Activated CD4-positive, alpha-beta memory T cell treated with anti-CD3 and anti-CD28 coated beads, Interleukin-2, amount 10 ng/mL, durations not matched to agents 7 days and 5 days (primary cell): ENCODE results near the gene HNRNPDL. TPM values are rescaled to one million over a fixed set of nuclear protein-coding genes. Genes with fewer than 3 reads are reported as not detected.

Experiments used
- CTCF ChIA-PET: fragments of 350-600 bp; sonication (Branson Sonifier 250); formaldehyde crosslinking; loops from one replicate; lab custom pipeline; 2021; ENCODE audit warnings: antibody characterized with exemption, inconsistent platforms; lab: Charles Lee
- POLR2A ChIA-PET: fragments of 350-600 bp; sonication (Branson Sonifier 250); formaldehyde crosslinking; loops from one replicate; lab custom pipeline; 2021; ENCODE audit warnings: antibody characterized with exemption; lab: Charles Lee
- DNase-seq: peaks from one replicate; pipeline ENCODE4 v3.0.0-alpha.2; 2020
- H3K27ac Mint-ChIP-seq: one replicate; pipeline ENCODE4 v1.8.0; 2021; ENCODE audit warnings: mild to moderate bottlenecking, mixed read lengths
- H3K27me3 Mint-ChIP-seq: one replicate; pipeline ENCODE4 v1.8.0; 2021; ENCODE audit warnings: mixed read lengths
- H3K36me3 Mint-ChIP-seq: one replicate; pipeline ENCODE4 v1.8.0; 2021; ENCODE audit warnings: low read depth, mixed read lengths
- H3K4me1 Mint-ChIP-seq: one replicate; pipeline ENCODE4 v1.8.0; 2021; ENCODE audit warnings: mixed read lengths
- H3K4me3 Mint-ChIP-seq: one replicate; pipeline ENCODE4 v1.8.0; 2021; ENCODE audit warnings: mild to moderate bottlenecking, mixed read lengths
- H3K9me3 Mint-ChIP-seq: one replicate; pipeline ENCODE4 v1.8.0; 2021; ENCODE audit warnings: mixed read lengths
- total RNA-seq, 2 experiments: library from RNA; stranded (reverse); gene quantifications; one replicate each; pipeline ENCODE4 v1.2.3, GENCODE V29; 2021

The HNRNPDL gene
- total RNA-seq, 2 experiments from 2014 or later, result 291 to 295 TPM

DNA sequence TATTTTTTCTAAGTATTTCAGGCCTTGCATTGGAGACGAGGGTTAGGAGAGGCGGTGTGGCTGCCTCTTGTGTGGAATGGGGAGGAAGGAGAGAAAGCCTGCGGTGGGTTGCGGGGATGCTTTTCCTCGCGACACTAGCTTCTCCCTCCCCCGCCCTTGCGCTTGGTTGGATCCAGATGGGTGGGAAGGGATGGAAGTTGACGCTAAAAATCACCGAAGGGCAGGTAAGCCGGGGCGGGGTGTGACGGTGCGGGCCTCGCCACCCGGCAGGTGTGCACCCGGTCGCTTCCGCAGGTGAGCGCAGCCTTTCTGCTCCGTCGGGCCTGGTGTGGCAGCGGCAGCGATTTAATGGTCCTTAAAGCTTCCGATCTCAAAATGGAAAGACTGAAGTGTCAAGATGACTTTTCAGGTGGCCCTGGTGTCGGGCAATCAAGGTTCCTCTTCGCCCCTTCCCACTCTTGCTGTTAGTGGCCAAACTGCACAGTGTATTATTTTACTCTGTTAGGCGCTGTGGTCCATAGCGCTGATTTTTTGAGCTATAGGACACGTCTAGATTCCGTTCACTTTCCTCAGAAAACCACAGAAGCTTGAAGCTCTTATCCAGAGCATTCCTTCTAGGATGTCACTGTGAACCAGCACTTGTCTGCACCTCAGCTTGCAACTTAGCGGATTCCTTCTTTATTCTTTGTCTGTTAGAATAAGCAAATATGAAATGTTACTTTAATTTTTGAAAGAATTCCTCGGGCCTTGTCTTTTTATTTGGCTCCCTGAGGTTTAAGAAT lies 893 bp upstream of the HNRNPDL start:
- H3K36me3 Mint-ChIP-seq, result peaks cover 62% of the 10 kb centered on the region
- DNase-seq, result peak; percentile 49
- peak overlapping the region; percentile 98 for H3K4me3 Mint-ChIP-seq
- H3K27me3 Mint-ChIP-seq, result no peaks in the 10 kb centered on the region
- CTCF ChIA-PET, result interaction anchor here (0.8 to 2.3 kb wide), 6 partner anchors 10 to 851 kb away, joined by 3 to 6 read pairs (median 4); partner anchors contain the start of gene THAP9
- POLR2A ChIA-PET, result interaction anchor here (1.4 to 6.9 kb wide), 4 partner anchors 10 to 71 kb away, joined by 4 to 313 read pairs (median 16); partner anchors contain the start of gene HNRNPD
- peaks cover 64% of the 10 kb centered on the region for H3K4me1 Mint-ChIP-seq
- H3K9me3 Mint-ChIP-seq, result no peaks in the 10 kb centered on the region
- peak overlapping the region; percentile 95 for H3K27ac Mint-ChIP-seq

DNA sequence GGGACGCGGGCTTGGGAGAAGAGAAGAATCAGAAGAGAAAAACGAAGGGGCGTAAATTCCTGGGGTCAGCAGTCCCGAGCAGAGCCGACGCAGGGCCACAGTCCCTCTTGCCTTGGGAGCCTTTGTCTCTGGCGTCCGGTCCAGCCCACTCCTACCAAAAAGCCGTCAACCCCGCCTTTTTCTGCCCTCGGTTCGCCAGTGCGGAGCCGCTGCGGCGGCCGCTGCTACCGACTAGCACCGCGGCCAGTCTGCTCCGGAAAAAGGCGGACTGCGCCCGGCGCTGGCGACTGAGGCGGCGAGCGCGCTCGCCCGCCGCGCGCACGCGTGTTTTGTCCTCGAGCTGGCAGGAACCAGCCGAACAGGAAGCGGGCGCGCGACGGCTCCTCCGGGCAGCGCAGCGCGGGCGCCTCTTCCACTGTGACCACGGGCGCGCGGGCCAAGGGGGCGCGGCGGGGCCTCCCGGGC lies 502 bp downstream of the HNRNPDL start:
- H3K27ac Mint-ChIP-seq, result peak overlapping the region; percentile 95
- H3K27me3 Mint-ChIP-seq, result no peaks in the 10 kb centered on the region
- ChIA-PET CTCF (interaction anchor here (0.5 to 3.2 kb wide), 23 partner anchors 10 to 1628 kb away, joined by 3 to 39 read pairs (median 5); partner anchors contain the start of genes HNRNPD and LIN54), POLR2A (interaction anchor here (0.6 to 6.9 kb wide), 22 partner anchors 9 to 1135 kb away, joined by 3 to 313 read pairs (median 10); partner anchors contain the start of genes COQ2, HNRNPD, LIN54 and THAP9)
- DNase-seq, result peak; percentile 81
- H3K4me1 Mint-ChIP-seq, result peaks cover 64% of the 10 kb centered on the region
- H3K36me3 Mint-ChIP-seq, result peaks cover 66% of the 10 kb centered on the region
- H3K4me3 Mint-ChIP-seq, result peak overlapping the region; percentile 98
- no peaks in the 10 kb centered on the region for H3K9me3 Mint-ChIP-seq

DNA sequence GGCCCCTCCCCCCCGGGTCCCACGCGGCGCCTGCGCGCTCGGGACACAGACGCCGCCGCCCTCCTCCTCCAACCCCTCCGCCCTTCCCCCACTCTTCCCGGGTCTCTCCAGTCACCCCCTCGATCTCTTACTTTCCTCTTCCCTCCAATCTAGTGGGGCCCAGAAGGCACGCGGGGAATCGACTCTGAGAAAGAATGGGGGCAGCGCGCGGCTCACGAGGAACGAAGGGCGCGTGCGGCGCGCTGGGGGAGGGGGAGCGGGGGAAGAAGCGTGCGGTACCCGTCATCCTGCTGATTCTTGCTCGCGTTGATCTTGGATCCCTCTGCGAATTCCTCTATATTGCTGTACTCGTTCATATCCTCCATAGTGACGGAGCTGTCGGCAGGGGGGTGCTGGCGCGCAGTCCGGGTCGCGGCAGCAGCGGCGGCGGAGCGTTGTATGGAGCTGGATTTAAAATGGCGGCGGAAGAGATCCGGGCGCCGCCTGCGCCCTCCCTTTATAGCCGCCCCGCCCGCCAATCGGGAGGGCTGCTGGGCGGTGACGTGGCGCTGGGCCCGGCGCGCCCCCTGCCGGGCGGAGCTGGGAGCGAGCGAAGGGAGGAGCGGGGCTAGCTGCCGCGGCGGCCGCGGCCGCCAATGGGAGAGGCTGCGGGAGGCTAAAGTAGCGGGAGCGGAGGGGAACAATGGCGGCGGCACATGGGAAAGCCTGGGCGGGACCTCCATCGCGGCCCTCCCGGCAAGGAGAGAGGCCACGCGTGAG lies 1.1 kb downstream of the HNRNPDL start:
- CTCF ChIA-PET, result interaction anchor here (0.5 to 3.2 kb wide), 28 partner anchors 10 to 1628 kb away, joined by 3 to 39 read pairs (median 5); partner anchors contain the start of genes COPS4, COQ2, HNRNPD and LIN54
- peak; percentile 94 for DNase-seq
- Mint-ChIP-seq H3K9me3 (no peaks in the 10 kb centered on the region), H3K36me3 (peaks cover 70% of the 10 kb centered on the region), H3K4me3 (peak overlapping the region; percentile 98), H3K27ac (peak overlapping the region; percentile 95), H3K27me3 (no peaks in the 10 kb centered on the region), H3K4me1 (peaks cover 68% of the 10 kb centered on the region)
- POLR2A ChIA-PET, result interaction anchor here (0.6 to 6.9 kb wide), 26 partner anchors 9 to 1136 kb away, joined by 3 to 313 read pairs (median 7); partner anchors contain the start of genes COPS4, COQ2, HNRNPD and LIN54

DNA sequence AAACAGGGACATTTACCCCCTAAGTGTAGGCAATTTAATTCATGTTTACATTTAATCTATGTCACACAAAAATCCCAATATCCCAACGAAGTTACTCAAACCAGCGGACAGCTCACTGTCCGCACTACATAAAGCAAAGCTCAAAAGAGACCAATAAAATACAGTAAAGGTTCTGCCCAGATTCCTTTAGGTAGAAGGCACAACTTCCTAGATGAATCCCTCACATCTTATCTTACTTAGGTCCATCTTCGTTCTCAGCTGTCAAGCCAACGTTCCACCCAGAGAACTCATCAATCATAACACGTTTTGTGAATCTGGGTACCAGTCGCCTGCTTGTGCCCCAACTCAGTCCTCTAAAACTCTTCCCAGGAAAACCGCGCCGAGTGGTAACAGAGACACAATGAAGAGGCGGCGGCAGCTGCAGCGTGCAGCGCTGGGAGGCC lies 1.7 kb downstream of the HNRNPDL start:
- Mint-ChIP-seq H3K27ac (peak overlapping the region; percentile 95), H3K4me3 (peak overlapping the region; percentile 98), H3K9me3 (no peaks in the 10 kb centered on the region), H3K36me3 (peaks cover 70% of the 10 kb centered on the region), H3K4me1 (peaks cover 62% of the 10 kb centered on the region), H3K27me3 (no peaks in the 10 kb centered on the region)
- POLR2A ChIA-PET, result interaction anchor here (0.6 to 6.9 kb wide), 20 partner anchors 9 to 1028 kb away, joined by 3 to 313 read pairs (median 10); partner anchors contain the start of genes COPS4, COQ2, HNRNPD and LIN54
- DNase-seq, result no peak
- CTCF ChIA-PET, result interaction anchor here (0.6 to 3.2 kb wide), 23 partner anchors 9 to 856 kb away, joined by 3 to 39 read pairs (median 5); partner anchors contain the start of genes COPS4, COQ2, HNRNPD and LIN54

DNA sequence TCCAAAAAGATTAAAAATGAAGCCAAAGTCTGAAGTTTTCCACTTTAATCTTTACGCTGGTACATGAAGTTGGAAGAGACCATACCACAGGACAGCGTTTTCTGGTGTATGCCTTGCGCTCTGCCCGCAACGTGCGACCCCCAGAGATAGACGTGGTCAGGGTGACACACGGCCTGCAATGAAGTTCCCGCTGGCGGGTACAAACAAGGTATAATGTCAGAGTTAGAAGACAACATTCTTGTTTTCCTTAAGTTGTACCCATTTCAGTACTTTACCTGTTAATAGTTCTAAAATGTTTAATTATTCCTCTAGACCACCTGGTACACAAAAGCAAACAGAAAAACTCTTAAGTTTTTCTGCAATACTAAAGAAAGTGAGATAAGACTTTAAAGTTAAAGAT lies 4.8 kb downstream of the HNRNPDL start:
- DNase-seq, result no peak
- peaks cover 42% of the 10 kb centered on the region for H3K4me1 Mint-ChIP-seq
- CTCF ChIA-PET, result no interaction called here
- peaks cover 76% of the 10 kb centered on the region for H3K36me3 Mint-ChIP-seq
- H3K4me3 Mint-ChIP-seq, result no peak overlapping the region
- H3K9me3 Mint-ChIP-seq, result no peaks in the 10 kb centered on the region
- no peaks in the 10 kb centered on the region for H3K27me3 Mint-ChIP-seq
- H3K27ac Mint-ChIP-seq, result no peak overlapping the region
- POLR2A ChIA-PET, result interaction anchor here (1.5 to 5.1 kb wide), 3 partner anchors 54 to 59 kb away, joined by 4 to 30 read pairs (median 17); no protein-coding TSS in a partner anchor

DNA sequence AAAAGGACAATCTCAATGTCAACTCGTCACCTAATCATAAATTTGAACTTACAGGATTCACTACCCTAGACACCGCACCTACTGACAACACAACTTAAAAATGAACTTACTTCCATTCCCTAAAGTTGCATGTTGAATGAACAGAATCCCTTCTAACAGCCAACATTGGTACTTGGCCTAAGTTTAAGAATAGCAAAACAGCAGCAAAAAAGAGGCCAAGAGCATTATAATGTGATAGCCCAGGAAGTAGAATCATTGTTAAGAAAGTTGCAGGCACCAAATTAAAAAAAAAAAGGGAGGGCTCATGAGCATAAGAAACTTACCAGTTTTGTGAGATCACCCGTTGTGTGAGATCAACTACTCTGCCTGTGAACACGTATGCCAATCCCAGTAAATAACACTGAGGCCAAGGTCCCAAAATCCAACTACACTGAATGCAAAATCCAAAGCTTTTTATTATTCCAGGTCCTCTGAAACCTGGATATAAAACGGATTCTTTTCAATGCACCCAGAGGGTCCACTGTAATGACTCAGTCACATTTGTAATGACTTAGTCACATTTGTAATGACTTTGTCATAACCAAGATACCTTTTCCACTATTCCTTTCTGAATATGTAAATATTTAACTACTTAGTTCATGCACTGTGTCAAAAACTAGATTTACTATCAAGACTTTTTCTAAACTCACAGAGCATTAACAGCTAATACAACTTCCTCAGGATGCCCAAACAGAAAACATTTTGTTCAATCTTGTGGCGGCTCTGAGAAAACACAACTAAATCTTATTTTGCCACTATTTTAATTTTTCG lies 6.8 kb downstream of the HNRNPDL start:
- Mint-ChIP-seq H3K4me1 (peaks cover 38% of the 10 kb centered on the region), H3K36me3 (peaks cover 66% of the 10 kb centered on the region), H3K27me3 (no peaks in the 10 kb centered on the region), H3K27ac (no peak overlapping the region), H3K9me3 (no peaks in the 10 kb centered on the region), H3K4me3 (no peak overlapping the region)
- ChIA-PET CTCF (interaction anchor here (0.8 kb wide), 1 partner anchor 139 kb away, joined by 3 read pairs; no protein-coding TSS in a partner anchor), POLR2A (interaction anchor here (0.9 to 5.1 kb wide), 9 partner anchors 8 to 68 kb away, joined by 3 to 30 read pairs (median 4); no protein-coding TSS in a partner anchor)
- no peak for DNase-seq

DNA sequence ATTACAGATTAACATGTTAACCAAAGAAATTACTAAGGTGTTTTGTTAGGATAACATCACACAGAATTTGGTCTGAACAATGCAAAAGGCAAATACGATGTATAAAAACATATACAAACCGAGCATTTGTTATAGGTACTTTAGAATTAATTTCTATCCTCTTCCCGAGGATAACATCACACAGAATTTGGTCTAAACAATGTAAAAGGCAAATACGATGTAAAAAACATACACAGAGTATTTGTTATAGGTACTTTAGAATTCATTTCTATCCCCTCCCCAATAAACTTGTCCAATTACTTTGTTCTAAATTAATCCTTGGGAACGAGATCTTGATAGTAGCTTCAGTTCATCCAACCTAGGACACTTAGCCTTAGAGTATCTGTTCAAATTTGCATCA lies 7.6 kb downstream of the HNRNPDL start:
- CTCF ChIA-PET, result no interaction called here
- H3K27me3 Mint-ChIP-seq, result peaks cover 8% of the 10 kb centered on the region
- no peak for DNase-seq
- no peak overlapping the region for H3K27ac Mint-ChIP-seq
- POLR2A ChIA-PET, result interaction anchor here (1.1 to 5.1 kb wide), 8 partner anchors 38 to 1063 kb away, joined by 3 to 30 read pairs (median 4); partner anchors contain the start of gene HNRNPD
- H3K4me3 Mint-ChIP-seq, result no peak overlapping the region
- no peaks in the 10 kb centered on the region for H3K9me3 Mint-ChIP-seq
- H3K4me1 Mint-ChIP-seq, result peaks cover 32% of the 10 kb centered on the region
- H3K36me3 Mint-ChIP-seq, result peaks cover 57% of the 10 kb centered on the region

DNA sequence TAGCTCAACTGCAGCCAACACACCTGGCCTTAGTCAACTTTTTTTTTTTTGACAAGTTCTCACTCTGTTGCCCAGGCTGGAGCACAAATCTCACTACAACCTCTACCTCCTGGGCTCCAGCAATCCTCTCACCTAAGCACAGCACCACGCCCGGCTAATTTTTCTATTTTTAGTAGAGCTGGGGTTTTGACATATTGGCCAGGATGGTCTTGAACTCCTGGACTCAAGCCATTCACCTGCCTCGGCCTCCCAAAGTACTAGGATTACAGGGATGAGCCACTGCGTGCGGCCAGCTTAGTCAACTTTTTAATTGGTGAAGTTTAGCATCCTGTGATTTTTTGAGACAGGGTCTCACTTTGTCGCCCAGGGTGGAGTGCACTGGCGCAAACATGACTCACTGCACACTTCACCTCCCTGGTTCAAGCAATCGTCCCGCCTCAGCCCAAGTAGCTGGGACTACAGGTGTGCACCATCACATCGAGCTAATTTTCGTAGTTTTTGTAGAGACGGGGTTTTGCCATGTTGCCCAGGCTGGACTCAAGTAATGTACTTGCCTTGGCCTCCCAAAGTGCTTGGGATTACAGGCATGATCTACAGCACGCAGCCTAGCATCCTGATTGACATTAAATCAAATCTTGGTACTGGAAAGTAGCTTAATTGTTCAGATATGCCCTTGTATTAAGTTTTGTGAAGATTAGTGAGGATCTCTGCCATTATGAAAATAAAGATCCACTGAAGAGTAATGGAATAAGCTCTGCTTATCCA lies 8.3 kb downstream of the HNRNPDL start:
- peaks cover 51% of the 10 kb centered on the region for H3K36me3 Mint-ChIP-seq

DNA sequence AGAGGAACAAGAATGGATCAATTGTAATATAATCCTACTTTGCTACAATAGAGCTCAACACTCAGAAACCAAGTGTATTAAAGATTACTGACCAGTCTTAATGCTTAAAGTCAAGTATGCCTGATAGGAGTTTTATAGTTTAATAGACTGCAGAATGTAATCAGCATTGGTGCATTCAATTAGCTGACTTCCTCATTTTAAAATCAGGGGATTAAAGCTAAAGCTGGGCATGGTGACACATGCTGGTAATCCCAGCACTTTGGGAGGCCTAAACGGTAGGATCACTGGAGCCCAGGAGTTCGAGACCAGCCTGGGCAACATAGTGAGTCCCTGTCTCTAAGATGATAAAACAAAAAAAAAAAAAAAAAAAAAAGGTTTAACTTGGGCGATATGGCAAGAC lies 10.8 kb downstream of the HNRNPDL start:
- ChIA-PET POLR2A (interaction anchor here (0.7 to 2.7 kb wide), 7 partner anchors 9 to 89 kb away, joined by 3 to 19 read pairs (median 3); partner anchors contain the start of genes ENOPH1, HNRNPD and HNRNPDL), CTCF (interaction anchor here (0.6 to 1.8 kb wide), 3 partner anchors 10 to 56 kb away, joined by 3 to 6 read pairs (median 4); no protein-coding TSS in a partner anchor)
- no peak overlapping the region for H3K27ac Mint-ChIP-seq
- H3K9me3 Mint-ChIP-seq, result no peaks in the 10 kb centered on the region
- peaks cover 26% of the 10 kb centered on the region for H3K36me3 Mint-ChIP-seq
- peaks cover 6% of the 10 kb centered on the region for H3K4me1 Mint-ChIP-seq
- no peak for DNase-seq
- H3K27me3 Mint-ChIP-seq, result peaks cover 24% of the 10 kb centered on the region
- no peak overlapping the region for H3K4me3 Mint-ChIP-seq

More for the DNA sequence above, 8.3 kb downstream of the HNRNPDL start:
- POLR2A ChIA-PET, result interaction anchor here (0.6 to 5.1 kb wide), 9 partner anchors 38 to 1064 kb away, joined by 3 to 30 read pairs (median 4); partner anchors contain the start of gene HNRNPD
- H3K4me3 Mint-ChIP-seq, result no peak overlapping the region
- no peak for DNase-seq
- peaks cover 12% of the 10 kb centered on the region for H3K27me3 Mint-ChIP-seq
- H3K9me3 Mint-ChIP-seq, result no peaks in the 10 kb centered on the region
- peaks cover 26% of the 10 kb centered on the region for H3K4me1 Mint-ChIP-seq
- CTCF ChIA-PET, result interaction anchor here (0.6 kb wide), 1 partner anchor 12 kb away, joined by 4 read pairs; no protein-coding TSS in a partner anchor
- no peak overlapping the region for H3K27ac Mint-ChIP-seq

DNA sequence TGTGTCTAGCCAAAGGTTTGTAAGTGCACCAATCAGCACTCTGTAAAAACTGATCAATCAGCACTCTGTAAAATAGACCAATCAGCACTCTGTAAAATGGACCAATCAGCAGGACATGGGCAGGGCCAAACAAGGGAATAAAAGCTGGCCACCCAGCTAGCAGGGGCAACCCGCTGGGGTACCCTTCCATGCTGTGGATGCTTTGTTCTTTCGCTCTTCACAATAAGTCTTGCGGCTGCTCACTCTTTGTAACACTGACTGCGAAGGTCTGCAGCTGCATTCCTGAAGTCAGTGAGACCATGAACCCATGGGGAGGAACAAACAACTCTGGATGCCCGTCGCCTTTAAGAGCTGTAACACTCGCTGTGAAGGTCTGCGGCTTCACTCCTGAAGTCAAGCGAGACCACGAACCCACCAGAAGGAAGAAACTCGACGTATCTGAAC lies 14.3 kb downstream of the HNRNPDL start:
- no peak overlapping the region for H3K27ac Mint-ChIP-seq
- no peak for DNase-seq
- ChIA-PET POLR2A (interaction anchor here (1.3 to 2.7 kb wide), 3 partner anchors 8 to 44 kb away, joined by 3 to 15 read pairs (median 7); partner anchors contain the start of gene HNRNPDL), CTCF (no interaction called here)
- no peaks in the 10 kb centered on the region for H3K4me1 Mint-ChIP-seq
- no peaks in the 10 kb centered on the region for H3K36me3 Mint-ChIP-seq
- peaks cover 24% of the 10 kb centered on the region for H3K27me3 Mint-ChIP-seq
- no peak overlapping the region for H3K4me3 Mint-ChIP-seq
- no peaks in the 10 kb centered on the region for H3K9me3 Mint-ChIP-seq
